HG02973 (cell line): ENCODE measurements around the gene MRPL51.
"Not testable (repeated sequence)": the region's sequence is repeated elsewhere in the genome, so short reads cannot be mapped to it uniquely, and the experiment has no call there.

Experiments
- ATAC-seq: cut with Tn5 transposase; IDR thresholded peaks from one replicate; pipeline ENCODE4 v1.9.1; 2021; ENCODE audit warnings: moderate library complexity; ENCODE audit not compliant: unreplicated experiment

The MRPL51 gene

DNA sequence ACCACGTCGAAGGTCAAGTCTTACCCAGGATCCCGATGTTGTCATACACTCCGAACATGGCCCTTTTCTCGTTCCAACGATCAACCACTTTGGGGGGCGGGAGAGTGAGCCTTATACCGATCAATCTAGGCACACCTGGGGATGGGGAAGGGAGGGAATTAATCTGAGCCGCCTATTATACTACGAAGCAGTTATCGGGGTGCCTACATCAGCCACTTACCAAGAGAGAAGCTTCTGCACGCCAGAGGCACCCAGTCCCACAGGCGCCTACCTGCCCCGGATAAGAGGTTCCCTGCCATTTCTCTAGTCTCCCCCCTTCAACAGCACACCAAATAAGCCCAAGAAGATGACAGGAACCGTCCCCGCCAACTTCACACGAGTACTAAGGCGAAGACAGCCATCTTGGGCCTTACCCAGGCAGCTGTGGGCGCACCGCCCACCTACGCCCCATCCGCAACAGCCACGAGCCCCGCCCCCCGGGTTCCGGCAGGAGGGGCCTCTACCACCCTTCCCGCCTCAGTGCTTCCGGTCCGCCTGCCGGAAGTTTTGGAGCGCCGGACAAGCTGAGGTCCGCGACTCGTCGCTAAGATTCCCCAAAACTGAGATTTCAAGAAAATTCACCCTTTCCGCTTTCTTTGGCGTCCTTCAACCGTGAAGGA, at the start of gene MRPL51:
MRPL51 (minus strand) TSS at position 425 of the 659 bp plus-strand sequence; CDS start at position 299, 126 bp downstream.
- peak; percentile 52 for ATAC-seq

DNA sequence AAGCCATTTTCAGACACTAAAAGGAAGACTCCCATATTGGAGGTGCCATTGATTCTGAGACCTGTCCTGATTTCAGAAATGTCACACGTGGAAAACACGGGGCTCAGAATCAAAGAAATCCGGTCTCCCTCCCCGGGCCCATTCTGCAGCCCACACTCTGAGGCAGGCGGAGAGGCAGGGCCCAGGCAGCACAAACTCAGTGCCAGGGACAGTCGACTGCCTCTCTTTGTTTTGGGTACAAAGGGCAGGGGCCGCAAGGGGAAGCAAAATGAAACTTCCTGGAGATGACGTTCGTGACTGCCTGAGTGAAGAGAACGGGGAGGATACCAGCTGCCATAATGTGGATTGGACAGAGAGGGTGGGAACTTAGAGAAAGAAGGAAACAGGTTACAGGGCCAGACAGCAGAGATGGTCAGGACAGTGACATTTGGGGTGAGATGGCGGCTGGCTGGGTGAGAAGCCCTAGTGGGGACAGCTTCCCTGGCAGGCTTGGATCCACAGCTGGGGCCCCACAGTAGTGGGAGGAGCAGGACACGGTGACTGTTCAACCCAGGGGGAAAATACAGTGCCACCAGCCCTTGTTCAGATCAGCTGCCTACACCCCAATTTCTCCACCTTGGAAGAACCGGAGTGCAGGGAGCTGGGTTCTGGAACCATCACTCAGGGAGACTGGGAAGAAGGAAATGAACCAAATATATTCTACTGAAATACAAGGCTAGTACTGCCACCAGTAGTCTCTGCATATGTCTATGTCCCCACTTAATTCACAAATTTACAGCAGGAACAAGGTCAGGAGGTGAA, 49.3 kb upstream of the MRPL51 start:
- no peak for ATAC-seq

DNA sequence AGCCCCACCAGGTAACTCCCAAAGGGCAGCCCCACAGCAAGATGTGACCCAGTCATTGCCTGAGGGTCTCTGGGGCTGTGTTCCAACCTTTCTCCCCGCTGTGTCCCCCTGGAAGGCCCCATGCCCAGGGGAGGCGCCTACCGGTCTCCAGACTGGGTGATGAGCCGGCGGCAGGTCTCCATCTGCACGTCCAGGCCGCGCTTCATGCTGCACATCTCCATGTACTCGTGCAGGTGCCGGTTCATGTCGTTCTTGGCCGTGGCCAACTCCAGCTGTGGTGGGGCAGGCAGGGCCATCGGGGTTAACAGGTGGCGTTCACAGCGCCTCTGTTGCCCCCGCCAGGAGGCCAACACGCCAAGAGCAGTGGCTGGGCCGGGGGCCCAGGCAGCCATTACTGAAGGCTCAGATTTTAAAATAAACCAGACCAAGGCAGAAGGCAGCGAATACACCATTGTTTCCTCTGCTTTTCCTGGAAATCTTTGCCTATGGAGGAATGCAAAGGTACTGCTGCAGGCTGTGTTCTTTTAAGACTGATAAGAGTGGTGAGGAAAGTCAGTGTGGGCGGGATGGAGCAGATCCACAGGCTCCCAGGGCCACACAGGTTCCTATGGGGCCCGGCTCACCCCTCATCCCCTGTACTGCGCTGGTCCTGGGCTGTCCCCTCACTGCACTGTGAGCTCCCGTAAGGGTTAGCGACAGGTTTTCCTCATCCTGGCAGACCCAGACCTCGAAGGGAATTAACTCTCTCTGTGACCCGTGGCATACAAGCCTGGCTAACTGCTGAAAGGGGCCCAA, 48.5 kb upstream of the MRPL51 start:
- ATAC-seq: no peak

GRCh38 chr12:6540181-6540877, 47.3 kb upstream of the MRPL51 start:
- no peak for ATAC-seq

DNA sequence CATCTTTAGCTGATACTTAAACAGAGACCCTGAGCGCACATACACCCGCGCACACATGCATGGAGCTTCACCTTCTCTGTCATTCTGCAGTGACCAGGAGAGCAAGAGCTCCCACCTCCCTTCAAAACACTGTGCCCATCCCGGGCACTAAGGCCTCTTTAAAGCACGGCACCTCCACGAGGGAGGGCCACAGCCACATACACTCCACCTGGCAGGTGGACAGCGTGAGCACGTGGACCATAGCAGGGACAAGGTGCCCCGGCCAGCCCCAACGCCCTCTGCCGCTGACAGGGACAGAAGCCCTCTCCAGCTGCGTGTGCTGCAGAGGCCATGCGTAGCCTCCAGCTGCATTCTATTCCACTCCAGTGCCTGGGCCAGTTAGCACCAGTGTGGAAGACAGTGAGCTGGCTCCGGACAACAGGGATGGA, 46.7 kb upstream of the MRPL51 start:
- no peak for ATAC-seq

DNA sequence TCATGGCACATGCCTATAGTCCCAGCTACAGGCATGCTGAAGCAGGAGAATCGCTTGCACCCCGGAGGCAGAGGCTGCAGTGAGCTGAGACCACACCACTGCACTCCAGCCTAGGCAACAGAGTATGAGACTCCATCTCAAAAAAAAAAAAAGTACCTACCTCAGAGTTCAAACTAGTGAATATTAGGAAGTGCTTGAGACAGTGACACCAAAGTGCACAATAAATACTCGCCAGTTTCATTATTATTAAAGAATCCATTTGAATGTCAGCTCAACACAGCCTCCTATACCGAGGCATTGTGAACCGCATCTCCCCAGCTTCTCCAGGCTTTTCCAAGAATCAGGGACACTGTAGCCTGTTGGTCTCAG, 46.2 kb upstream of the MRPL51 start:
- ATAC-seq: no peak

DNA sequence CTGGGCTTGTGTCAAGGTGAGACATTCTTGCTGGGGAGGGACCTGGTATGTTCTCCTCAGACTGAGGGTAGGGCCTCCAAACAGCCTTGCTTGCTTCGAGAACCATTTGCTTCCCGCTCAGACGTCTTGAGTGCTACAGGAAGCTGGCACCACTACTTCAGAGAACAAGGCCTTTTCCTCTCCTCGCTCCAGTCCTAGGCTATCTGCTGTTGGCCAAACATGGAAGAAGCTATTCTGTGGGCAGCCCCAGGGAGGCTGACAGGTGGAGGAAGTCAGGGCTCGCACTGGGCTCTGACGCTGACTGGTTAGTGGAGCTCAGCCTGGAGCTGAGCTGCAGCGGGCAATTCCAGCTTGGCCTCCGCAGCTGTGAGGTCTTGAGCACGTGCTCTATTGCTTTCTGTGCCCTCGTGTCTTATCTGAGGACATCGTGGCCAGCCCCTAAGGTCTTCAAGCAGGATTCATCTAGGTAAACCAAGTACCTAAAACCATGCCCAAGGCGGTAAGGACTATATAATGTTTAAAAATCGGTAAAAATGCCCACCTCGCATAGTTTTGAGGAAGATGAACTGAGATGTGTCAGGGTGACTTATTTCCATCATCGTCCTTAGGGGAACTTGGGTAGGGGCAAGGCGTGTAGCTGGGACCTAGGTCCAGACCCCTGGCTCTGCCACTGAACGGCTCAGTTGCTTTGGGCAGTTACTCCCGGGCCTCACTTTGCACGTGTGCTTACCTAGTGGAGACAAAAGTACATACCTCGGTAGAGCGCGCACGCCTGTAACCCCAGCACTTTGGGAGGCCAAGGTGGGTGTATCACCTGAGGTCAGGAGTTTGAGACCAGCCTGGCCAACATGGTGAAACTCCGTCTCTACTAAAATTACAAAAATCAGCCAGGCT, 45.6 kb upstream of the MRPL51 start:
- ATAC-seq: no peak

- not testable (repeated sequence) for ATAC-seq
These were observed 44.7 kb upstream of the MRPL51 start for GRCh38 chr12:6537580-6538419.

GRCh38 chr12:6536894-6537579, 44.0 kb upstream of the MRPL51 start:
- no peak for ATAC-seq

- no peak for ATAC-seq
These were observed 43.1 kb upstream of the MRPL51 start for GRCh38 chr12:6535960-6536847.

DNA sequence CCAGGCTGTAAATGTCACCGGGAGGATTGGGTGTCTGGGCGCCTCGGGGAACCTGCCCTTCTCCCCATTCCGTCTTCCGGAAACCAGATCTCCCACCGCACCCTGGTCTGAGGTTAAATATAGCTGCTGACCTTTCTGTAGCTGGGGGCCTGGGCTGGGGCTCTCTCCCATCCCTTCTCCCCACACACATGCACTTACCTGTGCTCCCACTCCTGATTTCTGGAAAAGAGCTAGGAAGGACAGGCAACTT, 42.6 kb upstream of the MRPL51 start:
- ATAC-seq: no peak

DNA sequence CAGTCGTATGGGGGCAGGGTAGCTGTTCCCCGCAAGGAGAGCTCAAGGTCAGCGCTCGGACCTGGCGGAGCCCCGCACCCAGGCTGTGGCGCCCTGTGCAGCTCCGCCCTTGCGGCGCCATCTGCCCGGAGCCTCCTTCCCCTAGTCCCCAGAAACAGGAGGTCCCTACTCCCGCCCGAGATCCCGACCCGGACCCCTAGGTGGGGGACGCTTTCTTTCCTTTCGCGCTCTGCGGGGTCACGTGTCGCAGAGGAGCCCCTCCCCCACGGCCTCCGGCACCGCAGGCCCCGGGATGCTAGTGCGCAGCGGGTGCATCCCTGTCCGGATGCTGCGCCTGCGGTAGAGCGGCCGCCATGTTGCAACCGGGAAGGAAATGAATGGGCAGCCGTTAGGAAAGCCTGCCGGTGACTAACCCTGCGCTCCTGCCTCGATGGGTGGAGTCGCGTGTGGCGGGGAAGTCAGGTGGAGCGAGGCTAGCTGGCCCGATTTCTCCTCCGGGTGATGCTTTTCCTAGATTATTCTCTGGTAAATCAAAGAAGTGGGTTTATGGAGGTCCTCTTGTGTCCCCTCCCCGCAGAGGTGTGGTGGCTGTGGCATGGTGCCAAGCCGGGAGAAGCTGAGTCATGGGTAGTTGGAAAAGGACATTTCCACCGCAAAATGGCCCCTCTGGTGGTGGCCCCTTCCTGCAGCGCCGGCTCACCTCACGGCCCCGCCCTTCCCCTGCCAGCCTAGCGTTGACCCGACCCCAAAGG, 42.1 kb upstream of the MRPL51 start:
- no peak for ATAC-seq

GRCh38 chr12:6534695-6534944, 41.6 kb upstream of the MRPL51 start:
- no peak for ATAC-seq

DNA sequence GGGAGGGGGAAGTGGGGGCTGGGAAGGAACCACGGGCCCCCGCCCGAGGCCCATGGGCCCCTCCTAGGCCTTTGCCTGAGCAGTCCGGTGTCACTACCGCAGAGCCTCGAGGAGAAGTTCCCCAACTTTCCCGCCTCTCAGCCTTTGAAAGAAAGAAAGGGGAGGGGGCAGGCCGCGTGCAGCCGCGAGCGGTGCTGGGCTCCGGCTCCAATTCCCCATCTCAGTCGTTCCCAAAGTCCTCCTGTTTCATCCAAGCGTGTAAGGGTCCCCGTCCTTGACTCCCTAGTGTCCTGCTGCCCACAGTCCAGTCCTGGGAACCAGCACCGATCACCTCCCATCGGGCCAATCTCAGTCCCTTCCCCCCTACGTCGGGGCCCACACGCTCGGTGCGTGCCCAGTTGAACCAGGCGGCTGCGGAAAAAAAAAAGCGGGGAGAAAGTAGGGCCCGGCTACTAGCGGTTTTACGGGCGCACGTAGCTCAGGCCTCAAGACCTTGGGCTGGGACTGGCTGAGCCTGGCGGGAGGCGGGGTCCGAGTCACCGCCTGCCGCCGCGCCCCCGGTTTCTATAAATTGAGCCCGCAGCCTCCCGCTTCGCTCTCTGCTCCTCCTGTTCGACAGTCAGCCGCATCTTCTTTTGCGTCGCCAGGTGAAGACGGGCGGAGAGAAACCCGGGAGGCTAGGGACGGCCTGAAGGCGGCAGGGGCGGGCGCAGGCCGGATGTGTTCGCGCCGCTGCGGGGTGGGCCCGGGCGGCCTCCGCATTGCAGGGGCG, 41.0 kb upstream of the MRPL51 start, which contains the start of gene GAPDH:
GAPDH (plus strand) TSS at position 595 of the 772 bp plus-strand sequence. CDS start 316 bp downstream, outside the sequence.
- ATAC-seq: peak; percentile 47

DNA sequence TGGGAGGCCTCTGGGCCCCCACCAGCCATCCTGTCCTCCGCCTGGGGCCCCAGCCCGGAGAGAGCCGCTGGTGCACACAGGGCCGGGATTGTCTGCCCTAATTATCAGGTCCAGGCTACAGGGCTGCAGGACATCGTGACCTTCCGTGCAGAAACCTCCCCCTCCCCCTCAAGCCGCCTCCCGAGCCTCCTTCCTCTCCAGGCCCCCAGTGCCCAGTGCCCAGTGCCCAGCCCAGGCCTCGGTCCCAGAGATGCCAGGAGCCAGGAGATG, 40.5 kb upstream of the MRPL51 start:
- peak; percentile 7 for ATAC-seq

GRCh38 chr12:6532927-6533652, 40.0 kb upstream of the MRPL51 start:
- no peak for ATAC-seq
